Measurements from ENCODE around the gene MAPK1IP1L.

MAPK1IP1L gene

DNA sequence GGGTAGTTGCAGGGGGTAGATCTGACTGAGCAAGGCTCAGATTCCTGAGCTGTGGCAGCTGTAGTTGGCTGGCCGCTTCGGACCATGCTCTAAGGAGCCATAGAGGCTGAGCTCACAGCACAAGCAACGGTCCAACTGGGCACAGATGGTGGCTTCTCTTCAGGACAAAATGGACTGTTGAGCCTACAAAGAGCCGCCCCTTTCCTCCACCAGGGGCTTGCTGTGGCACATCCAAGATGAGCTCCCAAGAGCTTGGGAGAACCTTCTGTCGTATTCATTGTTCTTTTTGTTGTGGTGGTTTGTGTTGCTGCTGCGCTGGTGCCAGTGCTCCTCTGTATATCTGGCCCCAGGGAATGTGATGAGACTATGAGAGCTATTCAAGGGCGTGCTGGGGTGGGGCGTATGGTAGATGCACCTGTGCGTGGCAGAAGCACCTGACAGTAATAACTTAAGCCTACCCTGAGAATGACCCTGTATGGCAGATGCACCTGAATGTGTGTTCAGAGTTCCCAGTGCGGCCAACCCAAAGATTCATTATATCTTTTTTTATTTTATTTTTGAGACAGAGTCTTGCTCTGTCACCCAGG, 59.8 kb downstream of the MAPK1IP1L start (continued):
- TF ChIP-seq, protein P1, sequence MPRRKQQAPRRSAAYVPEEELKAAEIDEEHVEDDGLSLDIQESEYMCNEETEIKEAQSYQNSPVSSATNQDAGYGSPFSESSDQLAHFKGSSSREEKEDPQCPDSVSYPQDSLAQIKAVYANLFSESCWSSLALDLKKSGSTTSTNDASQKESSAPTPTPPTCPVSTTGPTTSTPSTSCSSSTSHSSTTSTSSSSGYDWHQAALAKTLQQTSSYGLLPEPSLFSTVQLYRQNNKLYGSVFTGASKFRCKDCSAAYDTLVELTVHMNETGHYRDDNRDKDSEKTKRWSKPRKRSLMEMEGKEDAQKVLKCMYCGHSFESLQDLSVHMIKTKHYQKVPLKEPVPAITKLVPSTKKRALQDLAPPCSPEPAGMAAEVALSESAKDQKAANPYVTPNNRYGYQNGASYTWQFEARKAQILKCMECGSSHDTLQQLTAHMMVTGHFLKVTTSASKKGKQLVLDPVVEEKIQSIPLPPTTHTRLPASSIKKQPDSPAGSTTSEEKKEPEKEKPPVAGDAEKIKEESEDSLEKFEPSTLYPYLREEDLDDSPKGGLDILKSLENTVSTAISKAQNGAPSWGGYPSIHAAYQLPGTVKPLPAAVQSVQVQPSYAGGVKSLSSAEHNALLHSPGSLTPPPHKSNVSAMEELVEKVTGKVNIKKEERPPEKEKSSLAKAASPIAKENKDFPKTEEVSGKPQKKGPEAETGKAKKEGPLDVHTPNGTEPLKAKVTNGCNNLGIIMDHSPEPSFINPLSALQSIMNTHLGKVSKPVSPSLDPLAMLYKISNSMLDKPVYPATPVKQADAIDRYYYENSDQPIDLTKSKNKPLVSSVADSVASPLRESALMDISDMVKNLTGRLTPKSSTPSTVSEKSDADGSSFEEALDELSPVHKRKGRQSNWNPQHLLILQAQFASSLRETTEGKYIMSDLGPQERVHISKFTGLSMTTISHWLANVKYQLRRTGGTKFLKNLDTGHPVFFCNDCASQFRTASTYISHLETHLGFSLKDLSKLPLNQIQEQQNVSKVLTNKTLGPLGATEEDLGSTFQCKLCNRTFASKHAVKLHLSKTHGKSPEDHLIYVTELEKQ (tag by site-specific recombination; IDR thresholded peaks at IDR 0.05; ENCODE audit: borderline replicate concordance), result no peak
- TF ChIP-seq, protein P2, sequence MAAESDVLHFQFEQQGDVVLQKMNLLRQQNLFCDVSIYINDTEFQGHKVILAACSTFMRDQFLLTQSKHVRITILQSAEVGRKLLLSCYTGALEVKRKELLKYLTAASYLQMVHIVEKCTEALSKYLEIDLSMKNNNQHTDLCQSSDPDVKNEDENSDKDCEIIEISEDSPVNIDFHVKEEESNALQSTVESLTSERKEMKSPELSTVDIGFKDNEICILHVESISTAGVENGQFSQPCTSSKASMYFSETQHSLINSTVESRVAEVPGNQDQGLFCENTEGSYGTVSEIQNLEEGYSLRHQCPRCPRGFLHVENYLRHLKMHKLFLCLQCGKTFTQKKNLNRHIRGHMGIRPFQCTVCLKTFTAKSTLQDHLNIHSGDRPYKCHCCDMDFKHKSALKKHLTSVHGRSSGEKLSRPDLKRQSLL (tag by site-specific recombination; IDR thresholded peaks at IDR 0.05), result no peak
- no peak for TF ChIP-seq ZNF548 (tag by site-specific recombination; IDR thresholded peaks at IDR 0.05)
- no peak for TF ChIP-seq ZNF768 (tag by site-specific recombination; IDR thresholded peaks at IDR 0.05)

GRCh38 chr14:55114720-55115119, 63.3 kb downstream of the MAPK1IP1L start:
- Histone ChIP-seq H3K4me3 (ENCODE audit: low read depth, low read length) (no peak overlapping the region), H3K27ac (ENCODE audit: extremely low read depth, low read depth, low read length) (no peak overlapping the region), H3K36me3 (ENCODE audit: control insufficient read depth in 2 of 2, insufficient read depth in 1 of 2, low read length in 2 of 2) (no peaks in the 10 kb centered on the region), H3K9me3 (ENCODE audit: control insufficient read depth, insufficient read depth, low read depth, low read length) (no peaks in the 10 kb centered on the region), H3K4me1 (ENCODE audit: control insufficient read depth, insufficient read depth, low read length) (no peaks in the 10 kb centered on the region)
- ChIA-PET CTCF (interaction anchor here (0.9 kb wide), 1 partner anchor 19 kb away, joined by 3 read pairs; no protein-coding TSS in a partner anchor), POLR2A (no interaction called here)
- TF ChIP-seq ZSCAN16 (tag by site-specific recombination; IDR thresholded peaks at IDR 0.05) (no peak), ZNF404 (tag by site-specific recombination; IDR thresholded peaks at IDR 0.05) (no peak), FEZF1 (tag by site-specific recombination; IDR thresholded peaks at IDR 0.05) (no peak)
- TF ChIP-seq, protein P3, sequence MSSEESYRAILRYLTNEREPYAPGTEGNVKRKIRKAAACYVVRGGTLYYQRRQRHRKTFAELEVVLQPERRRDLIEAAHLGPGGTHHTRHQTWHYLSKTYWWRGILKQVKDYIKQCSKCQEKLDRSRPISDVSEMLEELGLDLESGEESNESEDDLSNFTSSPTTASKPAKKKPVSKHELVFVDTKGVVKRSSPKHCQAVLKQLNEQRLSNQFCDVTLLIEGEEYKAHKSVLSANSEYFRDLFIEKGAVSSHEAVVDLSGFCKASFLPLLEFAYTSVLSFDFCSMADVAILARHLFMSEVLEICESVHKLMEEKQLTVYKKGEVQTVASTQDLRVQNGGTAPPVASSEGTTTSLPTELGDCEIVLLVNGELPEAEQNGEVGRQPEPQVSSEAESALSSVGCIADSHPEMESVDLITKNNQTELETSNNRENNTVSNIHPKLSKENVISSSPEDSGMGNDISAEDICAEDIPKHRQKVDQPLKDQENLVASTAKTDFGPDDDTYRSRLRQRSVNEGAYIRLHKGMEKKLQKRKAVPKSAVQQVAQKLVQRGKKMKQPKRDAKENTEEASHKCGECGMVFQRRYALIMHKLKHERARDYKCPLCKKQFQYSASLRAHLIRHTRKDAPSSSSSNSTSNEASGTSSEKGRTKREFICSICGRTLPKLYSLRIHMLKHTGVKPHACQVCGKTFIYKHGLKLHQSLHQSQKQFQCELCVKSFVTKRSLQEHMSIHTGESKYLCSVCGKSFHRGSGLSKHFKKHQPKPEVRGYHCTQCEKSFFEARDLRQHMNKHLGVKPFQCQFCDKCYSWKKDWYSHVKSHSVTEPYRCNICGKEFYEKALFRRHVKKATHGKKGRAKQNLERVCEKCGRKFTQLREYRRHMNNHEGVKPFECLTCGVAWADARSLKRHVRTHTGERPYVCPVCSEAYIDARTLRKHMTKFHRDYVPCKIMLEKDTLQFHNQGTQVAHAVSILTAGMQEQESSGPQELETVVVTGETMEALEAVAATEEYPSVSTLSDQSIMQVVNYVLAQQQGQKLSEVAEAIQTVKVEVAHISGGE (tag by site-specific recombination; conservative IDR thresholded peaks at IDR 0.05; ENCODE audit: low read depth), result no peak

DNA sequence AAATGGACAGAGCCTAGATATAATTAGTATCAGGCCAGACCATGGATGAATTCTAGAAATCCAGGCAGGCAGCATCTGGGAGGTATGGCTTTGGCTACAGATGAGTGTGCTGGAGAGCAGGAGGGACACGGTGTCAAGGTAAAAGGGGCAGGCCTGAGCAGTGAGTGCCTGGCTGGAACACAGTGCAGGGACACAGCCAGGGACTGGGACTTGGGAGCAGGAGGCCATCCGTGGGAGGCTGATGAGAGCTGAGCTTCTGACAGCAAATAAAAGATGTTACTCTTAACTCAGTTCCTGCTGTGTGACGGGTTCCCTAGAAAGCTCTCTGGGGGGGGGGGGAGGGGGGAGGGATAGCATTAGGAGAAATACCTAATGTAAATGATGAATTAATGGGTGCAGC, 64.0 kb downstream of the MAPK1IP1L start:
- ChIA-PET CTCF (no interaction called here), POLR2A (no interaction called here)
- H3K4me3 ChIP-seq (ENCODE audit: low read depth, low read length), result no peak overlapping the region
- H3K9me3 ChIP-seq (ENCODE audit: control insufficient read depth, insufficient read depth, low read depth, low read length), result no peaks in the 10 kb centered on the region
- TF ChIP-seq ZNF16 (tag by site-specific recombination; IDR thresholded peaks at IDR 0.05; ENCODE audit: low read depth) (no peak), ZNF529 (tag by site-specific recombination; IDR thresholded peaks at IDR 0.05; ENCODE audit: insufficient replicate concordance) (no peak), ZNF19 (tag by site-specific recombination; IDR thresholded peaks at IDR 0.05; ENCODE audit: low read depth) (no peak), SP2 (tag by site-specific recombination; IDR thresholded peaks at IDR 0.05) (no peak), ZNF549 (tag by site-specific recombination; IDR thresholded peaks at IDR 0.05) (no peak), SP3 (tag by site-specific recombination; IDR thresholded peaks at IDR 0.05) (no peak), ZNF785 (tag by site-specific recombination; IDR thresholded peaks at IDR 0.05) (no peak), ZNF658 (tag by site-specific recombination; IDR thresholded peaks at IDR 0.05) (no peak), ZNF664 (tag by site-specific recombination; IDR thresholded peaks at IDR 0.05) (no peak), ZNF175 (tag by site-specific recombination; IDR thresholded peaks at IDR 0.05) (no peak), ZNF133 (tag by site-specific recombination; IDR thresholded peaks at IDR 0.05) (no peak), ZNF514 (tag by site-specific recombination; IDR thresholded peaks at IDR 0.05) (no peak)
- TF ChIP-seq, protein P4, sequence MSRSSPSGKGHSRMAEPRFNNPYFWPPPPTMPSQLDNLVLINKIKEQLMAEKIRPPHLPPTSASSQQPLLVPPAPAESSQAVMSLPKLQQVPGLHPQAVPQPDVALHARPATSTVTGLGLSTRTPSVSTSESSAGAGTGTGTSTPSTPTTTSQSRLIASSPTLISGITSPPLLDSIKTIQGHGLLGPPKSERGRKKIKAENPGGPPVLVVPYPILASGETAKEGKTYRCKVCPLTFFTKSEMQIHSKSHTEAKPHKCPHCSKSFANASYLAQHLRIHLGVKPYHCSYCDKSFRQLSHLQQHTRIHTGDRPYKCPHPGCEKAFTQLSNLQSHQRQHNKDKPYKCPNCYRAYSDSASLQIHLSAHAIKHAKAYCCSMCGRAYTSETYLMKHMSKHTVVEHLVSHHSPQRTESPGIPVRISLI (tag by site-specific recombination; IDR thresholded peaks at IDR 0.05), result no peak
- TF ChIP-seq, protein P5, sequence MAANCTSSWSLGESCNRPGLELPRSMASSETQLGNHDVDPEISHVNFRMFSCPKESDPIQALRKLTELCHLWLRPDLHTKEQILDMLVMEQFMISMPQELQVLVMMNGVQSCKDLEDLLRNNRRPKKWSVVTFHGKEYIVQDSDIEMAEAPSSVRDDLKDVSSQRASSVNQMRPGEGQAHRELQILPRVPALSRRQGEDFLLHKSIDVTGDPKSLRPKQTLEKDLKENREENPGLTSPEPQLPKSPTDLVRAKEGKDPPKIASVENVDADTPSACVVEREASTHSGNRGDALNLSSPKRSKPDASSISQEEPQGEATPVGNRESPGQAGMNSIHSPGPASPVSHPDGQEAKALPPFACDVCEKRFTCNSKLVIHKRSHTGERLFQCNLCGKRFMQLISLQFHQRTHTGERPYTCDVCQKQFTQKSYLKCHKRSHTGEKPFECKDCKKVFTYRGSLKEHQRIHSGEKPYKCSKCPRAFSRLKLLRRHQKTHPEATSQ (tag by site-specific recombination; IDR thresholded peaks at IDR 0.05), result no peak
- H3K27ac ChIP-seq (ENCODE audit: extremely low read depth, low read depth, low read length), result no peak overlapping the region
- no peaks in the 10 kb centered on the region for H3K4me1 ChIP-seq (ENCODE audit: control insufficient read depth, insufficient read depth, low read length)
- no peaks in the 10 kb centered on the region for H3K36me3 ChIP-seq (ENCODE audit: control insufficient read depth in 2 of 2, insufficient read depth in 1 of 2, low read length in 2 of 2)
